ENCODE data around the gene TMEM106B. TPM values are rescaled to one million over a fixed set of nuclear protein-coding genes. Genes with fewer than 3 reads are reported as not detected.
A peak's percentile ranks its signal among the peaks of the same experiment; 100 is the strongest.

Gene TMEM106B
- total RNA-seq, 1 experiment from 2014 or later = 64.4 TPM

GRCh38 chr7:12173671-12174070 lies 37.4 kb upstream of the TMEM106B start:
- no peaks in the 10 kb centered on the region for H3K36me3 ChIP-seq (ENCODE audit: low read depth)
- no peaks in the 10 kb centered on the region for H4K20me1 ChIP-seq (ENCODE audit: insufficient read depth)
- no peaks in the 10 kb centered on the region for H3K79me2 ChIP-seq (ENCODE audit: low read depth)
- no peak overlapping the region for H3K27ac ChIP-seq
- H3K9me3 ChIP-seq (ENCODE audit: insufficient read depth, low read depth) = 0 out of 2 replicates have a peak, but pooled peaks cover 15% of the 10 kb centered on the region
- intact Hi-C loops (cut with micrococcal nuclease; ENCODE audit: unreplicated experiment) = loop anchor here (10.0 kb wide), 1 partner anchor 749 kb away; no protein-coding TSS in a partner anchor
- no peak for TF ChIP-seq EZH2 (IDR thresholded peaks at IDR 0.05; ENCODE audit: low read depth)
- TF ChIP-seq CTCF (conservative IDR thresholded peaks at IDR 0.05) = no peak
- no peak overlapping the region for H3K4me3 ChIP-seq
- BruUV-seq (replicated peaks) = no TSS peak
- no peak overlapping the region for H3K4me2 ChIP-seq
- no peaks in the 10 kb centered on the region for H3K9me2 ChIP-seq (ENCODE audit: insufficient read depth)
- no peak for DNase-seq
- no peaks in the 10 kb centered on the region for H3F3A ChIP-seq (ENCODE audit: insufficient read depth, low read depth)
- H2AFZ ChIP-seq = no peak overlapping the region
- no peaks in the 10 kb centered on the region for H3K27me3 ChIP-seq (ENCODE audit: insufficient read depth, low read depth)
- ChIA-PET POLR2A (ENCODE audit: unreplicated experiment) (no interaction called here), CTCF (no interaction called here)
- peaks cover 8% of the 10 kb centered on the region for H3K4me1 ChIP-seq (replicated peaks; ENCODE audit: insufficient read depth)

- Histone ChIP-seq H3K4me1 (replicated peaks; ENCODE audit: insufficient read depth) (peaks cover 8% of the 10 kb centered on the region), H3K79me2 (ENCODE audit: low read depth) (no peaks in the 10 kb centered on the region), H3K9me3 (ENCODE audit: insufficient read depth, low read depth) (0 out of 2 replicates have a peak, but pooled peaks cover 9% of the 10 kb centered on the region), H2AFZ (no peak overlapping the region), H3K27me3 (ENCODE audit: insufficient read depth, low read depth) (no peaks in the 10 kb centered on the region), H3F3A (ENCODE audit: insufficient read depth, low read depth) (no peaks in the 10 kb centered on the region), H3K9me2 (ENCODE audit: insufficient read depth) (no peaks in the 10 kb centered on the region), H3K4me2 (no peak overlapping the region), H4K20me1 (ENCODE audit: insufficient read depth) (no peaks in the 10 kb centered on the region), H3K36me3 (ENCODE audit: low read depth) (no peaks in the 10 kb centered on the region), H3K27ac (no peak overlapping the region), H3K4me3 (no peak overlapping the region)
- POLR2A ChIA-PET (ENCODE audit: unreplicated experiment) = no interaction called here
- TF ChIP-seq CTCF (conservative IDR thresholded peaks at IDR 0.05) (no peak), EZH2 (IDR thresholded peaks at IDR 0.05; ENCODE audit: low read depth) (no peak)
- no TSS peak for BruUV-seq (replicated peaks)
- no peak for DNase-seq
- intact Hi-C loops (cut with micrococcal nuclease; ENCODE audit: unreplicated experiment) = loop anchor here (10.0 kb wide), 1 partner anchor 750 kb away; no protein-coding TSS in a partner anchor
- CTCF ChIA-PET = interaction anchor here (0.6 kb wide), 1 partner anchor 347 kb away, joined by 5 read pairs; no protein-coding TSS in a partner anchor
Observed at GRCh38 chr7:12174931-12175330, 36.2 kb upstream of the TMEM106B start.

GRCh38 chr7:12178317-12178716 lies 32.8 kb upstream of the TMEM106B start:
- Histone ChIP-seq H2AFZ (peak overlapping the region; percentile 23; the same call in 1 of the 2 replicates), H3F3A (ENCODE audit: insufficient read depth, low read depth) (no peaks in the 10 kb centered on the region), H3K27ac (no peak overlapping the region), H3K4me3 (no peak overlapping the region), H3K9me3 (ENCODE audit: insufficient read depth, low read depth) (0 out of 2 replicates have a peak, but pooled peaks cover 9% of the 10 kb centered on the region), H4K20me1 (ENCODE audit: insufficient read depth) (no peaks in the 10 kb centered on the region), H3K79me2 (ENCODE audit: low read depth) (no peaks in the 10 kb centered on the region), H3K4me2 (no peak overlapping the region), H3K27me3 (ENCODE audit: insufficient read depth, low read depth) (no peaks in the 10 kb centered on the region), H3K9me2 (ENCODE audit: insufficient read depth) (no peaks in the 10 kb centered on the region), H3K4me1 (replicated peaks; ENCODE audit: insufficient read depth) (no peaks in the 10 kb centered on the region), H3K36me3 (ENCODE audit: low read depth) (no peaks in the 10 kb centered on the region)
- ChIA-PET CTCF (no interaction called here), POLR2A (ENCODE audit: unreplicated experiment) (no interaction called here)
- no TSS peak for BruUV-seq (replicated peaks)
- TF ChIP-seq CTCF (conservative IDR thresholded peaks at IDR 0.05) = no peak
- TF ChIP-seq EZH2 (IDR thresholded peaks at IDR 0.05; ENCODE audit: low read depth) = no peak
- DNase-seq = no peak
- intact Hi-C loops (cut with micrococcal nuclease; ENCODE audit: unreplicated experiment) = loop anchor here (10.0 kb wide), 1 partner anchor 754 kb away; no protein-coding TSS in a partner anchor

Data from PC-9 (cell line).